ENCODE data around the gene GCG. TPM values are rescaled to one million over a fixed set of nuclear protein-coding genes. Genes with fewer than 3 reads are reported as not detected.
A peak's percentile ranks its signal among the peaks of the same experiment; 100 is the strongest.

The GCG gene
- total RNA-seq, 2 experiments from 2014 or later: not detected

- no peaks in the 10 kb centered on the region for H3K9me3 Mint-ChIP-seq
- H3K27ac Mint-ChIP-seq: no peak overlapping the region
- POLR2A ChIA-PET: no interaction called here
- CTCF ChIA-PET: interaction anchor here (0.9 to 1.2 kb wide), 2 partner anchors 22 to 50 kb away, joined by 3 read pairs; no protein-coding TSS in a partner anchor
- H3K4me3 Mint-ChIP-seq: no peak overlapping the region
- H3K4me1 Mint-ChIP-seq (ENCODE audit: low read depth): peaks cover 5% of the 10 kb centered on the region
- H3K27me3 Mint-ChIP-seq: peaks cover 17% of the 10 kb centered on the region
- intact Hi-C loops (cut with micrococcal nuclease): loop anchor here (2.0 kb wide), 1 partner anchor 21 kb away; no protein-coding TSS in a partner anchor
- no peak for DNase-seq
- no peaks in the 10 kb centered on the region for H3K36me3 Mint-ChIP-seq
Observed at GRCh38 chr2:162175714-162176113, 23.7 kb upstream of the GCG start.

GRCh38 chr2:162174746-162175145 is 22.7 kb upstream of the GCG start:
- CTCF ChIA-PET: interaction anchor here (1.2 kb wide), 2 partner anchors 46 to 49 kb away, joined by 3 read pairs; no protein-coding TSS in a partner anchor
- Mint-ChIP-seq H3K27me3 (peaks cover 15% of the 10 kb centered on the region), H3K36me3 (no peaks in the 10 kb centered on the region), H3K27ac (no peak overlapping the region), H3K4me3 (no peak overlapping the region), H3K4me1 (ENCODE audit: low read depth) (peaks cover 5% of the 10 kb centered on the region), H3K9me3 (no peaks in the 10 kb centered on the region)
- no peak for DNase-seq
- intact Hi-C loops (cut with micrococcal nuclease): no loop called here
- POLR2A ChIA-PET: no interaction called here

- peaks cover 5% of the 10 kb centered on the region for H3K4me1 Mint-ChIP-seq (ENCODE audit: low read depth)
- DNase-seq: no peak
- no peak overlapping the region for H3K4me3 Mint-ChIP-seq
- no peaks in the 10 kb centered on the region for H3K36me3 Mint-ChIP-seq
- no peak overlapping the region for H3K27ac Mint-ChIP-seq
- intact Hi-C loops (cut with micrococcal nuclease): no loop called here
- peaks cover 21% of the 10 kb centered on the region for H3K27me3 Mint-ChIP-seq
- ChIA-PET POLR2A (no interaction called here), CTCF (interaction anchor here (0.8 to 1.8 kb wide), 4 partner anchors 19 to 125 kb away, joined by 3 to 7 read pairs (median 6); no protein-coding TSS in a partner anchor)
- no peaks in the 10 kb centered on the region for H3K9me3 Mint-ChIP-seq
Observed at GRCh38 chr2:162172802-162173370, 20.8 kb upstream of the GCG start.

- Mint-ChIP-seq H3K36me3 (no peaks in the 10 kb centered on the region), H3K4me3 (no peak overlapping the region), H3K9me3 (no peaks in the 10 kb centered on the region), H3K27me3 (peaks cover 24% of the 10 kb centered on the region), H3K27ac (no peak overlapping the region), H3K4me1 (ENCODE audit: low read depth) (peaks cover 3% of the 10 kb centered on the region)
- CTCF ChIA-PET: interaction anchor here (1.0 to 2.8 kb wide), 4 partner anchors 11 to 132 kb away, joined by 3 to 15 read pairs (median 6); no protein-coding TSS in a partner anchor
- DNase-seq: no peak
- POLR2A ChIA-PET: no interaction called here
- intact Hi-C loops (cut with micrococcal nuclease): no loop called here
Observed at GRCh38 chr2:162166745-162167144, 14.7 kb upstream of the GCG start.

- no peak overlapping the region for H3K4me3 Mint-ChIP-seq
- ChIA-PET CTCF (interaction anchor here (1.0 to 2.8 kb wide), 4 partner anchors 10 to 132 kb away, joined by 3 to 15 read pairs (median 6); no protein-coding TSS in a partner anchor), POLR2A (no interaction called here)
- intact Hi-C loops (cut with micrococcal nuclease): no loop called here
- no peaks in the 10 kb centered on the region for H3K9me3 Mint-ChIP-seq
- peaks cover 24% of the 10 kb centered on the region for H3K27me3 Mint-ChIP-seq
- H3K36me3 Mint-ChIP-seq: no peaks in the 10 kb centered on the region
- no peak for DNase-seq
- no peak overlapping the region for H3K27ac Mint-ChIP-seq
- peaks cover 3% of the 10 kb centered on the region for H3K4me1 Mint-ChIP-seq (ENCODE audit: low read depth)
Observed at GRCh38 chr2:162166174-162166573, 14.1 kb upstream of the GCG start.

- Mint-ChIP-seq H3K4me1 (ENCODE audit: low read depth) (peaks cover 3% of the 10 kb centered on the region), H3K4me3 (no peak overlapping the region), H3K27ac (no peak overlapping the region), H3K36me3 (no peaks in the 10 kb centered on the region), H3K9me3 (no peaks in the 10 kb centered on the region), H3K27me3 (peaks cover 25% of the 10 kb centered on the region)
- DNase-seq: no peak
- CTCF ChIA-PET: interaction anchor here (0.8 to 2.8 kb wide), 2 partner anchors 9 to 11 kb away, joined by 3 to 15 read pairs; no protein-coding TSS in a partner anchor
- POLR2A ChIA-PET: no interaction called here
- intact Hi-C loops (cut with micrococcal nuclease): no loop called here
Observed at GRCh38 chr2:162164802-162165201, 12.8 kb upstream of the GCG start.

GRCh38 chr2:162159446-162159845 is 7.4 kb upstream of the GCG start:
- ChIA-PET CTCF (interaction anchor here (1.0 to 1.3 kb wide), 3 partner anchors 12 to 139 kb away, joined by 3 to 6 read pairs (median 5); no protein-coding TSS in a partner anchor), POLR2A (no interaction called here)
- Mint-ChIP-seq H3K36me3 (no peaks in the 10 kb centered on the region), H3K27me3 (peaks cover 22% of the 10 kb centered on the region), H3K27ac (no peak overlapping the region), H3K4me1 (ENCODE audit: low read depth) (no peaks in the 10 kb centered on the region), H3K4me3 (no peak overlapping the region), H3K9me3 (no peaks in the 10 kb centered on the region)
- DNase-seq: no peak
- intact Hi-C loops (cut with micrococcal nuclease): no loop called here

- intact Hi-C loops (cut with micrococcal nuclease): no loop called here
- no peak for DNase-seq
- H3K9me3 Mint-ChIP-seq: no peaks in the 10 kb centered on the region
- peaks cover 18% of the 10 kb centered on the region for H3K27me3 Mint-ChIP-seq
- H3K4me3 Mint-ChIP-seq: no peak overlapping the region
- peaks cover 4% of the 10 kb centered on the region for H3K4me1 Mint-ChIP-seq (ENCODE audit: low read depth)
- no peaks in the 10 kb centered on the region for H3K36me3 Mint-ChIP-seq
- no peak overlapping the region for H3K27ac Mint-ChIP-seq
- CTCF ChIA-PET: interaction anchor here (0.8 to 10.9 kb wide), 11 partner anchors 9 to 140 kb away, joined by 3 to 182 read pairs (median 3); no protein-coding TSS in a partner anchor
- POLR2A ChIA-PET: no interaction called here
Observed at GRCh38 chr2:162156149-162156548, 4.1 kb upstream of the GCG start.

- ChIA-PET POLR2A (no interaction called here), CTCF (interaction anchor here (0.6 to 10.9 kb wide), 14 partner anchors 9 to 553 kb away, joined by 3 to 182 read pairs (median 4); no protein-coding TSS in a partner anchor)
- Mint-ChIP-seq H3K27me3 (peaks cover 20% of the 10 kb centered on the region), H3K27ac (no peak overlapping the region), H3K4me1 (ENCODE audit: low read depth) (peaks cover 4% of the 10 kb centered on the region), H3K9me3 (no peaks in the 10 kb centered on the region), H3K36me3 (no peaks in the 10 kb centered on the region), H3K4me3 (no peak overlapping the region)
- no peak for DNase-seq
- intact Hi-C loops (cut with micrococcal nuclease): no loop called here
Observed at GRCh38 chr2:162155093-162155492, 3.0 kb upstream of the GCG start.

- Mint-ChIP-seq H3K9me3 (no peaks in the 10 kb centered on the region), H3K4me3 (no peak overlapping the region), H3K4me1 (ENCODE audit: low read depth) (peaks cover 4% of the 10 kb centered on the region), H3K36me3 (no peaks in the 10 kb centered on the region), H3K27me3 (peaks cover 17% of the 10 kb centered on the region), H3K27ac (no peak overlapping the region)
- intact Hi-C loops (cut with micrococcal nuclease): loop anchor here (1.0 kb wide), 2 partner anchors 68 to 148 kb away; no protein-coding TSS in a partner anchor
- CTCF ChIA-PET: interaction anchor here (0.6 to 10.9 kb wide), 27 partner anchors 9 to 253 kb away, joined by 3 to 182 read pairs (median 5); no protein-coding TSS in a partner anchor
- DNase-seq: peak; percentile 70
- POLR2A ChIA-PET: interaction anchor here (0.6 kb wide), 1 partner anchor 560 kb away, joined by 3 read pairs; no protein-coding TSS in a partner anchor
Observed at GRCh38 chr2:162153608-162154224, 1.7 kb upstream of the GCG start.

GRCh38 chr2:162149940-162150339 is 2.1 kb downstream of the GCG start:
- DNase-seq: no peak
- no peaks in the 10 kb centered on the region for H3K9me3 Mint-ChIP-seq
- peaks cover 4% of the 10 kb centered on the region for H3K4me1 Mint-ChIP-seq (ENCODE audit: low read depth)
- H3K27me3 Mint-ChIP-seq: peaks cover 31% of the 10 kb centered on the region
- intact Hi-C loops (cut with micrococcal nuclease): no loop called here
- CTCF ChIA-PET: interaction anchor here (0.7 to 10.9 kb wide), 2 partner anchors 70 to 146 kb away, joined by 3 to 182 read pairs; no protein-coding TSS in a partner anchor
- POLR2A ChIA-PET: no interaction called here
- H3K27ac Mint-ChIP-seq: no peak overlapping the region
- H3K4me3 Mint-ChIP-seq: no peak overlapping the region
- no peaks in the 10 kb centered on the region for H3K36me3 Mint-ChIP-seq

- H3K9me3 Mint-ChIP-seq: no peaks in the 10 kb centered on the region
- no peak for DNase-seq
- H3K4me1 Mint-ChIP-seq (ENCODE audit: low read depth): peaks cover 4% of the 10 kb centered on the region
- H3K4me3 Mint-ChIP-seq: no peak overlapping the region
- no peaks in the 10 kb centered on the region for H3K36me3 Mint-ChIP-seq
- CTCF ChIA-PET: interaction anchor here (0.7 to 10.9 kb wide), 2 partner anchors 70 to 146 kb away, joined by 3 to 182 read pairs; no protein-coding TSS in a partner anchor
- intact Hi-C loops (cut with micrococcal nuclease): no loop called here
- H3K27me3 Mint-ChIP-seq: peaks cover 28% of the 10 kb centered on the region
- POLR2A ChIA-PET: no interaction called here
- no peak overlapping the region for H3K27ac Mint-ChIP-seq
Observed at GRCh38 chr2:162149466-162149865, 2.6 kb downstream of the GCG start.
